OCI-LY7 (cell line): Measurements from ENCODE around the gene ARMC9. TPM values are rescaled to one million over a fixed set of nuclear protein-coding genes. Genes with fewer than 3 reads are reported as not detected.

Experiments used
- BruUV-seq: library from RNA; stranded (reverse); fragments of 400-500 nt; replicated peaks from 2 replicates; lab custom pipeline; 2021; lab: Mats Ljungman, UMichigan
- CTCF ChIA-PET: fragments of 300-600 bp; sonication (Branson Sonifier 250); formaldehyde crosslinking; loops from one replicate; lab custom pipeline; 2022; ENCODE audit warnings: antibody characterized with exemption; ENCODE audit not compliant: unreplicated experiment; lab: Charles Lee
- POLR2A ChIA-PET: fragments of 300-600 bp; sonication (Branson Sonifier 250); formaldehyde crosslinking; loops from one replicate; lab custom pipeline; 2022; ENCODE audit warnings: antibody characterized with exemption; lab: Charles Lee
- DNase-seq: peaks from one replicate; pipeline ENCODE4 v3.0.0-alpha.2; 2015; ENCODE audit warnings: low spot score
- H2AFZ ChIP-seq: fragments of 200-600 bp; sonication (generic), shearing (Covaris generic); 2 replicates; pipeline ENCODE4 v1.6.1; 2014; ENCODE audit warnings: mild to moderate bottlenecking, antibody characterized with exemption, low read length, moderate library complexity
- H3K27ac ChIP-seq: fragments of 200-600 bp; sonication (generic); 2 replicates; pipeline ENCODE4 v1.5.1; 2014; ENCODE audit warnings: mixed run types, low read depth, mild to moderate bottlenecking, moderate library complexity, low read length, inconsistent platforms; ENCODE audit not compliant: poor library complexity, severe bottlenecking
- H3K36me3 ChIP-seq: fragments of 200-600 bp; sonication (generic); 2 replicates; pipeline ENCODE4 v1.6.1; 2014; ENCODE audit warnings: mild to moderate bottlenecking, antibody characterized with exemption, low read length, moderate library complexity, mixed read lengths; ENCODE audit not compliant: insufficient read depth
- H3K4me1 ChIP-seq: fragments of 200-600 bp; sonication (generic); 2 replicates; pipeline ENCODE4 v1.5.1; 2014; ENCODE audit warnings: mild to moderate bottlenecking, low read length; ENCODE audit not compliant: insufficient read depth, poor library complexity, severe bottlenecking
- H3K4me2 ChIP-seq: fragments of 200-600 bp; sonication (generic); 2 replicates; pipeline ENCODE4 v1.6.1; 2014; ENCODE audit warnings: mild to moderate bottlenecking, low read length
- H3K4me3 ChIP-seq: fragments of 200-600 bp; sonication (generic); 2 replicates; pipeline ENCODE4 v1.5.1; 2014; ENCODE audit warnings: mild to moderate bottlenecking, low read depth, low read length; ENCODE audit not compliant: poor library complexity, severe bottlenecking
- H3K79me2 ChIP-seq: fragments of 200-600 bp; sonication (generic); 2 replicates; pipeline ENCODE4 v1.6.1; 2016; ENCODE audit warnings: low read depth, mild to moderate bottlenecking, low read length, moderate library complexity, mixed read lengths; ENCODE audit not compliant: insufficient read depth
- H3K9me2 ChIP-seq: fragments of 200-600 bp; sonication (generic); 2 replicates; pipeline ENCODE4 v1.6.1; 2016; ENCODE audit warnings: mild to moderate bottlenecking, low read length, mixed read lengths; ENCODE audit not compliant: insufficient read depth
- H3K9me3 ChIP-seq: fragments of 200-600 bp; sonication (generic); 2 replicates; pipeline ENCODE4 v1.6.1; 2014; ENCODE audit warnings: mild to moderate bottlenecking, mixed run types, low read length, mixed read lengths
- H4K20me1 ChIP-seq: fragments of 200-600 bp; sonication (generic); 2 replicates; pipeline ENCODE4 v1.6.1; 2014; ENCODE audit warnings: mild to moderate bottlenecking, antibody characterized with exemption, low read length, moderate library complexity, mixed read lengths; ENCODE audit not compliant: insufficient read depth
- EZH2phosphoT487 ChIP-seq: fragments of 200-600 bp; sonication (generic); IDR thresholded peaks from 2 replicates; pipeline ENCODE4 v1.6.1; 2018; ENCODE audit warnings: low read depth, borderline replicate concordance, mild to moderate bottlenecking, mixed run types, antibody characterized with exemption, low read length, moderate library complexity, mixed read lengths
- intact Hi-C: fragments of 100-400 bp; cut with micrococcal nuclease; formaldehyde crosslinking; loops from one replicate; pipeline ENCODE4 v1.10.0; 2022; ENCODE audit not compliant: unreplicated experiment
- total RNA-seq, 2 experiments: library from RNA; depleted of rRNA in 1 of 2; stranded (reverse); fragments of >200 nt in 1 of 2; shearing (Covaris generic) in 1 of 2; gene quantifications; 2 replicates each; pipeline ENCODE4 v1.2.3, GENCODE V29; 2014 to 2022
- TF ChIP-seq, protein P1 (sequence below): fragments of 200-600 bp; sonication (generic); conservative IDR thresholded peaks from 2 replicates; pipeline ENCODE4 v1.5.1; 2014; ENCODE audit warnings: mild to moderate bottlenecking, antibody characterized with exemption, low read length, moderate library complexity, mixed read lengths

Gene ARMC9
- total RNA-seq, 2 experiments from 2014 or later, result 6.6 to 12.2 TPM

- ChIA-PET POLR2A (interaction anchor here (0.8 kb wide), 1 partner anchor 57 kb away, joined by 3 read pairs; the partner anchor contains the start of gene HTR2B), CTCF (no interaction called here)
- Histone ChIP-seq H2AFZ (peak overlapping the region; percentile 57; the same call in 1 of the 2 replicates), H3K79me2 (no peaks in the 10 kb centered on the region), H3K4me1 (peaks cover 26% of the 10 kb centered on the region), H3K4me2 (peak overlapping the region; percentile 37), H3K9me2 (no peaks in the 10 kb centered on the region), H3K27ac (no peak overlapping the region), H3K9me3 (no peaks in the 10 kb centered on the region), H4K20me1 (no peaks in the 10 kb centered on the region), H3K4me3 (no peak overlapping the region), H3K36me3 (no peaks in the 10 kb centered on the region)
- TF ChIP-seq EZH2phosphoT487, result no peak
- TF ChIP-seq, protein P1, sequence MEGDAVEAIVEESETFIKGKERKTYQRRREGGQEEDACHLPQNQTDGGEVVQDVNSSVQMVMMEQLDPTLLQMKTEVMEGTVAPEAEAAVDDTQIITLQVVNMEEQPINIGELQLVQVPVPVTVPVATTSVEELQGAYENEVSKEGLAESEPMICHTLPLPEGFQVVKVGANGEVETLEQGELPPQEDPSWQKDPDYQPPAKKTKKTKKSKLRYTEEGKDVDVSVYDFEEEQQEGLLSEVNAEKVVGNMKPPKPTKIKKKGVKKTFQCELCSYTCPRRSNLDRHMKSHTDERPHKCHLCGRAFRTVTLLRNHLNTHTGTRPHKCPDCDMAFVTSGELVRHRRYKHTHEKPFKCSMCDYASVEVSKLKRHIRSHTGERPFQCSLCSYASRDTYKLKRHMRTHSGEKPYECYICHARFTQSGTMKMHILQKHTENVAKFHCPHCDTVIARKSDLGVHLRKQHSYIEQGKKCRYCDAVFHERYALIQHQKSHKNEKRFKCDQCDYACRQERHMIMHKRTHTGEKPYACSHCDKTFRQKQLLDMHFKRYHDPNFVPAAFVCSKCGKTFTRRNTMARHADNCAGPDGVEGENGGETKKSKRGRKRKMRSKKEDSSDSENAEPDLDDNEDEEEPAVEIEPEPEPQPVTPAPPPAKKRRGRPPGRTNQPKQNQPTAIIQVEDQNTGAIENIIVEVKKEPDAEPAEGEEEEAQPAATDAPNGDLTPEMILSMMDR, result no peak
- peak; percentile 42 for DNase-seq
- BruUV-seq, result no TSS peak
- intact Hi-C loops, result no loop called here
Observed at GRCh38 chr2:231181860-231182512, 16.4 kb upstream of the ARMC9 start.

DNA sequence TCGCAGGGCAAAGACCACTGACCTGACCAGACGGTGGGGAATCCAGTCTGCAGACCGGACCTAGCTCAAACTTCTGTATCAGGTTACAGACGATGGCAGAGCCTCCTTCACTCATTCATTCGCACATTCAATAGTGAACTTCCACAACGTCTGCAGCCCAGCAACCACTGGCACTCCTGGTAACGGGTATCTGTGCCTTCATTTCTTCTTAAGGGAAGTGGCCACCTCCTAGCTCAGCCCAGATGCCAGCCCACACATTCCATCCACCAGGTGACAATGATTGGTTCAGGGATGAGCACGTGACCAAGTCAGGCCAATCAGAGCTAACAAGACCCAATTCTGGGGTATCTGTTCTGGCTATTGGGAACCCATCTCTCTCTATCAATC lies 15.9 kb upstream of the ARMC9 start:
- BruUV-seq, result no TSS peak
- no peaks in the 10 kb centered on the region for H3K36me3 ChIP-seq
- H3K9me2 ChIP-seq, result no peaks in the 10 kb centered on the region
- H2AFZ ChIP-seq, result peak overlapping the region; percentile 57; the same call in 1 of the 2 replicates
- intact Hi-C loops, result no loop called here
- H4K20me1 ChIP-seq, result no peaks in the 10 kb centered on the region
- ChIA-PET POLR2A (interaction anchor here (0.8 kb wide), 1 partner anchor 57 kb away, joined by 3 read pairs; the partner anchor contains the start of gene HTR2B), CTCF (no interaction called here)
- no peak overlapping the region for H3K27ac ChIP-seq
- TF ChIP-seq, protein P1, result no peak
- TF ChIP-seq EZH2phosphoT487, result no peak
- H3K79me2 ChIP-seq, result no peaks in the 10 kb centered on the region
- H3K4me2 ChIP-seq, result no peak overlapping the region
- peaks cover 26% of the 10 kb centered on the region for H3K4me1 ChIP-seq
- DNase-seq, result no peak
- no peaks in the 10 kb centered on the region for H3K9me3 ChIP-seq
- H3K4me3 ChIP-seq, result no peak overlapping the region

- TF ChIP-seq, protein P1, result no peak
- TF ChIP-seq EZH2phosphoT487, result no peak
- no TSS peak for BruUV-seq
- Histone ChIP-seq H3K36me3 (no peaks in the 10 kb centered on the region), H3K4me3 (no peak overlapping the region), H2AFZ (no peak overlapping the region), H3K27ac (no peak overlapping the region), H3K4me1 (peaks cover 23% of the 10 kb centered on the region), H3K9me3 (no peaks in the 10 kb centered on the region), H3K9me2 (no peaks in the 10 kb centered on the region), H3K79me2 (no peaks in the 10 kb centered on the region), H4K20me1 (no peaks in the 10 kb centered on the region), H3K4me2 (no peak overlapping the region)
- POLR2A ChIA-PET, result no interaction called here
- intact Hi-C loops, result no loop called here
- CTCF ChIA-PET, result no interaction called here
- no peak for DNase-seq
Observed at GRCh38 chr2:231183851-231184250, 14.6 kb upstream of the ARMC9 start.
